MM.1S (cell line): Measurements from ENCODE around the gene RTN4.
"Not testable (repeated sequence)": the region's sequence is repeated elsewhere in the genome, so short reads cannot be mapped to it uniquely, and the experiment has no call there.

Experiments used
- DNase-seq: peaks from one replicate; pipeline ENCODE4 v3.0.0-alpha.2; 2015
- H2AFZ ChIP-seq: fragments of 300-600 bp; sonication (generic); 2 replicates; pipeline ENCODE4 v1.6.0; 2016; ENCODE audit warnings: antibody characterized with exemption, low read length
- H3F3A ChIP-seq: fragments of 300-600 bp; sonication (generic); 2 replicates; pipeline ENCODE4 v1.6.1; 2016; ENCODE audit warnings: mild to moderate bottlenecking, antibody characterized with exemption, low read length, moderate library complexity, mixed read lengths; ENCODE audit not compliant: insufficient read depth
- H3K27ac ChIP-seq: fragments of 300-600 bp; sonication (generic); 2 replicates; pipeline ENCODE4 v1.5.1; 2016; ENCODE audit warnings: mild to moderate bottlenecking, low read length
- H3K27me3 ChIP-seq: fragments of 300-600 bp; sonication (generic); replicated peaks from 2 replicates; pipeline ENCODE4 v1.6.0; 2016; ENCODE audit warnings: low read length; ENCODE audit not compliant: insufficient read depth
- H3K36me3 ChIP-seq: fragments of 300-600 bp; sonication (generic); replicated peaks from 2 replicates; pipeline ENCODE4 v1.6.1; 2016; ENCODE audit warnings: mild to moderate bottlenecking, low read length, mixed read lengths; ENCODE audit not compliant: insufficient read depth
- H3K4me1 ChIP-seq: fragments of 300-600 bp; sonication (generic); 2 replicates; pipeline ENCODE4 v1.6.1; 2016; ENCODE audit warnings: low read length, mixed read lengths
- H3K4me2 ChIP-seq: fragments of 300-600 bp; sonication (generic); 2 replicates; pipeline ENCODE4 v1.6.0; 2016; ENCODE audit warnings: low read depth, low read length
- H3K4me3 ChIP-seq: fragments of 300-600 bp; sonication (generic); 2 replicates; pipeline ENCODE4 v1.5.1; 2016; ENCODE audit warnings: low read length, mixed read lengths
- H3K79me2 ChIP-seq: fragments of 300-600 bp; sonication (generic); 2 replicates; pipeline ENCODE4 v1.6.1; 2016; ENCODE audit warnings: mixed run types, low read length, mixed read lengths
- H3K9ac ChIP-seq: fragments of 300-600 bp; sonication (generic); 2 replicates; pipeline ENCODE4 v1.6.1; 2016; ENCODE audit warnings: low read length, mixed read lengths
- H3K9me2 ChIP-seq: fragments of 300-600 bp; sonication (generic); replicated peaks from 2 replicates; pipeline ENCODE4 v1.6.1; 2016; ENCODE audit warnings: mild to moderate bottlenecking, low read length, mixed read lengths; ENCODE audit not compliant: insufficient read depth
- H3K9me3 ChIP-seq: fragments of 300-600 bp; sonication (generic); replicated peaks from 2 replicates; pipeline ENCODE4 v1.6.1; 2016; ENCODE audit warnings: mild to moderate bottlenecking, low read length, mixed read lengths; ENCODE audit not compliant: insufficient read depth
- H4K20me1 ChIP-seq: fragments of 300-600 bp; sonication (generic); 2 replicates; pipeline ENCODE4 v1.6.1; 2016; ENCODE audit warnings: mild to moderate bottlenecking, low read length, moderate library complexity, mixed read lengths; ENCODE audit not compliant: insufficient read depth
- CTCF ChIP-seq: fragments of 300-600 bp; sonication (generic); IDR thresholded peaks from 2 replicates; pipeline ENCODE4 v1.5.1; 2016; ENCODE audit warnings: antibody characterized with exemption, low read length, mixed read lengths
- EZH2 ChIP-seq: fragments of 300-600 bp; sonication (generic); optimal IDR thresholded peaks from 2 replicates; pipeline ENCODE3; 2017; ENCODE audit warnings: low read depth, mild to moderate bottlenecking, antibody characterized with exemption, low read length, mixed read lengths
- EZH2phosphoT487 ChIP-seq: fragments of 300-600 bp; sonication (generic); IDR thresholded peaks from 2 replicates; pipeline ENCODE4 v1.6.1; 2018; ENCODE audit warnings: antibody characterized with exemption, low read length

The RTN4 gene

DNA sequence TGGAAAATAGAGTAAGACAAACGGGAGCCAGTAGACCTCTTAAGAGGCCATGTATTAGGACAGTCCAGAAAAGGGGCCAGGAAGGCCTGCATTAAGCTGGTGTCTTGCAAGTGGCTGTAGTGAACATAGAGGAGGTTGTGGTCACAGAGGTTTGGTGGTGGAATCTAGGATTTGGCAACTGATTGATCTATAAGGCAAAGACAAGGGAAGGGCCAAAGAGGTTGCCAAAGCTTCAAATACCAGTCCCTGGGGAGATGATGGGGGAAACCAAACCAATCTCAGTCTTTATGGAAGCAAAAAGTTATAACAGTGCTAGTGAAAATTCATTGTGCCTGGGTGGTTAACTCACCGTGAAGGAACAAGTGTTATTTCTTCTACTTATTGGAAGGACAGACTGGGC, 28.7 kb upstream of the RTN4 start:
- Histone ChIP-seq H3K9ac (no peak overlapping the region), H3K9me2 (no peaks in the 10 kb centered on the region), H3K27ac (no peak overlapping the region), H3K27me3 (no peaks in the 10 kb centered on the region), H2AFZ (no peak overlapping the region), H3K4me1 (no peaks in the 10 kb centered on the region), H4K20me1 (no peaks in the 10 kb centered on the region), H3K9me3 (no peaks in the 10 kb centered on the region), H3K36me3 (no peaks in the 10 kb centered on the region), H3F3A (no peaks in the 10 kb centered on the region), H3K4me3 (no peak overlapping the region), H3K79me2 (no peaks in the 10 kb centered on the region), H3K4me2 (no peak overlapping the region)
- DNase-seq = no peak
- TF ChIP-seq EZH2 (no peak), EZH2phosphoT487 (no peak), CTCF (no peak)

- no peaks in the 10 kb centered on the region for H4K20me1 ChIP-seq
- no peak overlapping the region for H2AFZ ChIP-seq
- no peak overlapping the region for H3K27ac ChIP-seq
Measured at GRCh38 chr2:55076721-55077120, 26.5 kb upstream of the RTN4 start.

GRCh38 chr2:55076019-55076418, 25.8 kb upstream of the RTN4 start:
- not testable (repeated sequence) for H2AFZ ChIP-seq, H3K4me3 ChIP-seq, H3K27ac ChIP-seq, H3K4me1 ChIP-seq, H3K27me3 ChIP-seq, H3K9me2 ChIP-seq, H3K36me3 ChIP-seq, H4K20me1 ChIP-seq, H3K4me2 ChIP-seq, H3F3A ChIP-seq, DNase-seq, H3K9me3 ChIP-seq, H3K79me2 ChIP-seq, H3K9ac ChIP-seq

More at GRCh38 chr2:55076721-55077120, 26.5 kb upstream of the RTN4 start:
- Histone ChIP-seq H3K4me2 (no peak overlapping the region), H3K4me1 (no peaks in the 10 kb centered on the region), H3K27me3 (no peaks in the 10 kb centered on the region), H3K36me3 (no peaks in the 10 kb centered on the region), H3K4me3 (no peak overlapping the region), H3K9ac (no peak overlapping the region), H3K9me2 (no peaks in the 10 kb centered on the region), H3K9me3 (no peaks in the 10 kb centered on the region), H3F3A (no peaks in the 10 kb centered on the region), H3K79me2 (no peaks in the 10 kb centered on the region)
- TF ChIP-seq EZH2 (no peak), EZH2phosphoT487 (no peak), CTCF (no peak)
- no peak for DNase-seq

GRCh38 chr2:55073000-55073983, 23.0 kb upstream of the RTN4 start:
- Histone ChIP-seq H3K4me3 (no peak overlapping the region), H3K4me1 (no peaks in the 10 kb centered on the region), H3K4me2 (no peak overlapping the region), H3K27ac (no peak overlapping the region), H2AFZ (no peak overlapping the region), H3K36me3 (no peaks in the 10 kb centered on the region), H3K9ac (no peak overlapping the region), H4K20me1 (no peaks in the 10 kb centered on the region), H3F3A (no peaks in the 10 kb centered on the region), H3K9me3 (no peaks in the 10 kb centered on the region), H3K79me2 (no peaks in the 10 kb centered on the region), H3K27me3 (no peaks in the 10 kb centered on the region), H3K9me2 (no peaks in the 10 kb centered on the region)
- TF ChIP-seq EZH2phosphoT487 (no peak), CTCF (no peak), EZH2 (no peak)
- DNase-seq = no peak
